HG02678 (cell line): Measurements from ENCODE around the gene RTL10.

Source experiments
- ATAC-seq: cut with Tn5 transposase; IDR thresholded peaks from one replicate; pipeline ENCODE4 v1.9.1; 2021; ENCODE audit warnings: mild to moderate bottlenecking, moderate library complexity; ENCODE audit not compliant: unreplicated experiment

RTL10 gene, protein sequence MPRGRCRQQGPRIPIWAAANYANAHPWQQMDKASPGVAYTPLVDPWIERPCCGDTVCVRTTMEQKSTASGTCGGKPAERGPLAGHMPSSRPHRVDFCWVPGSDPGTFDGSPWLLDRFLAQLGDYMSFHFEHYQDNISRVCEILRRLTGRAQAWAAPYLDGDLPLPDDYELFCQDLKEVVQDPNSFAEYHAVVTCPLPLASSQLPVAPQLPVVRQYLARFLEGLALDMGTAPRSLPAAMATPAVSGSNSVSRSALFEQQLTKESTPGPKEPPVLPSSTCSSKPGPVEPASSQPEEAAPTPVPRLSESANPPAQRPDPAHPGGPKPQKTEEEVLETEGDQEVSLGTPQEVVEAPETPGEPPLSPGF

DNA sequence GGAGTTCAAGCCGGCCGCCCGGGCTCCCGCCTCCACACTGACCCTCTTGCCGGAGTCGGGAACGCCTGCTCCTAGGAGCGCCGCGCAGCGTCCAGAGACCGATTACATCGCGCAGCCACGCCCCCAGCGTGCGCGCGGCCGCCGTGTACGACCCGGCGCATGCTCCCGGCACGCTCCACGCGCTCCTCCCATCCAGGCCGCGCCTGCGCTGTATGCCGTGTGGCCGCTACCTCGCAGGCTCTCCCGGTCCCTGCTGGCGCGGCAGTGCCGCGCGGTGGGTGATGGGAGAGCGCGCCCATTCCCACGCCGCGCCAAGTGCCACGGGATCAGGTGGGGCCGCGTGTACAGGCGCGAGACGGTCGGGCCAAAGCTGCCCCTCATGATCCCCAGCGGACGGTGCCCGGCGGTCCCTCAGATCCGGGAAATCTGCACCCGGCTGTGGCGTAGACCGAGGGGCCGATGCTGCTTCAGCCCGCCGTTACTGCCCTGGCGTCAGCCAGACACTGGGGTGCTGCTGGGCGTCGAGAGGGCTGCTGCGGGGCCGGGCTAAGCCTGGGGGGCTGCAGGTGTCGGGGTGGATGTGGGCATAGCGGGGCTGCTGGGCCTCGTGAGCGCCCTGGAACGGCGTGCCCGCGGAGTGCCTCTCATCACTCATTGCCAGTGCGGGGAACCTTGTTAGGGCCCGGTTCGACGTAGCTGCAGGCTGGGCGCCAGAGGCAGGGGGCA lies at the start of gene RTL10, which contains the start of gene GNB1L:
Gene RTL10 (minus strand): TSS at position 97 of the 726 bp plus-strand sequence. CDS start 2,613 bp downstream, outside the sequence.
Gene GNB1L (minus strand): TSS at position 97 of the 726 bp plus-strand sequence. CDS start 33,519 bp downstream, outside the sequence.
- ATAC-seq, result peak; percentile 90

DNA sequence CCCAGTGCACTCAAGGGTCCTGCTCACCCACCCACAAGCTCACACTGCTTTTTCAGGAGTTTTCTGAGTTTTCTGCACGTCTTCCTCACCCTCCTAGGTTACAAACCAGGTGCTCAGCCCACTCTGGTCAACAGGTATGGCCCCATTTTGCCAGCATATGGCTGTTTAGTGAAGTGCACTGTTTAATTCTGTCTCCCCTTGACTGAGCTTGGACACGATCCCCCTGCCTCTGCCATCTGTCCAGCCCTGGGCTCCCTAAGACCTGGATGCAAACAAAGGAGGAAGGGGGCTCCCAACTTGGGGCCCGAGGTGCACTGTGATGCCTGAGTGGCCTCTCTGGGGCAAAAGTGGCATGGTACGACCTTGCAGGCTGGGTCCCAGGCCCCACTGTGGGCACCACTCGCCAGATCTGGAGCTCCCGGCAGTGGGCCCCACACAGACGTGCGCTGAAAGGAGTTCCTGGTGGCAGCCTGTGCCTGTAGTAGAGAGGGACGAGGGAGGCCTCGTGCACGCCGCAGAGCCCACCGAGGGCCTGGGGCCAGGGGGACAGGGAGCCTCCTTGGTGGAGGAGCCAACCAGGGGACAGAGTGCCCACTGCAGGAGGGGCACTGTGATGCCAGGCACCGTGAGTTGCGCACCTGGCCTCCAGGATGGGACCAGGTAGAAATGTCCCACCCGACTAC lies 49.6 kb upstream of the RTL10 start:
- ATAC-seq, result no peak

DNA sequence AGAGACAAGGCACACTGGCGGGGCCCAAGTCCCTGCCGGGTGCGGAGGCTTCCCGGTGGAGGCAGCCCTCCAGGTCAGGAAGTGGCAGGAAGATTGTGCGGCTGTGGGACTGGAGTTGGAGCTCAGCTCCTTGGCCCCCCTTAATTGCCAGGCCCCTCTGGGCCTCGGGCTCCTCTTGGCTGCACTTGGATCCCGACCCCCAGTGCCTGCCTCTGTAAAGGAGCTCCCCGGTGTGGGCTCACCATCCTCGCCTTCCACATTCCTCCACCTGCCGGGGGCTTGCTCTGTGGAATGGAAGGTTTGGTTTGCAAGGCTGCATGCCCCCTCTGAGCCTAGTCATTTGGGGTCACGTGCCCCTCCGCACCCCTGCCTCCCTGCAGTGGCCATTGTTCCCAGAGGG lies 48.8 kb upstream of the RTL10 start:
- no peak for ATAC-seq

DNA sequence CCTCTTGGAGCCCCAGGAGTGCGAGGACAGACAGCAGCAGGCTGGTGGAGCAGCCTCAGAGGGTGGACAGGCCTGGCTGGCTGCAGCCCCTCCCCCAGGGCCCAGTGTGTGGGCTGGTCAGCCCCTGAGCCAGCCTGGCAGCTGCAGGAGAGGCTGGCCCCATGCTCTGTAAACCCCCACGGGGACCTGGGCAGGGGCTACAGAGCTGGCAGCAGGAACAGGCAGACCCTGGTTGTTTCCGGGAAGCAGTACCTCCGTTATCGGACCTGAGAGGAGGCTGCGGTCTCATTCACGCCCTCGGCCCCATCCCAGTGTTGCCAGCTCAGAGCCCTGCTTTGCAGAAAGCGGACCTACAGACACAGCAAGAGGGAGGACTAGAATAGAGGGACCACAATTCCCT lies 48.4 kb upstream of the RTL10 start:
- ATAC-seq, result no peak

DNA sequence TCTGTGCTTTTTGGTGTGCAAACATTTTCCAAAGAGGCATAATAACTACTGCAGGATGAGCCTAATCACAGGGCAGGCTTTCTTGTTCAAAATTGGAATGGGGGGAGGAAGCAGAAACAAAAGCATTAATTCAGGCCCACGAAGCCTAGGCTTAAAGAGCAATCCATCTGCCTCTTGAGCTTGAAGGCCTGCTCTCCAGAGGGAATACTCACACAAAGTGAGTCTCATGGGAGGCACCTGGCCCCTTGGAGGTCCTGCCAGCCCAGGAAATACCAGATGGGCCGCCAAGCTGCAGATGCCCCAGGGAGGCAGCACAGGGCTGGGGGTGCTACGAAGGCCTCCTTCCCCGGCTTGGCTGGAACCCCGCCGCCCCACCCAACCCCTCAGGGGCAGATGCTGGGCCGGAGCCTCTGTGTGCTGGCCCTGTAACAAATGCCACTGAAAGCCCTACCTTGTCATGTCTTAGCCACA lies 47.6 kb upstream of the RTL10 start:
- ATAC-seq, result no peak

DNA sequence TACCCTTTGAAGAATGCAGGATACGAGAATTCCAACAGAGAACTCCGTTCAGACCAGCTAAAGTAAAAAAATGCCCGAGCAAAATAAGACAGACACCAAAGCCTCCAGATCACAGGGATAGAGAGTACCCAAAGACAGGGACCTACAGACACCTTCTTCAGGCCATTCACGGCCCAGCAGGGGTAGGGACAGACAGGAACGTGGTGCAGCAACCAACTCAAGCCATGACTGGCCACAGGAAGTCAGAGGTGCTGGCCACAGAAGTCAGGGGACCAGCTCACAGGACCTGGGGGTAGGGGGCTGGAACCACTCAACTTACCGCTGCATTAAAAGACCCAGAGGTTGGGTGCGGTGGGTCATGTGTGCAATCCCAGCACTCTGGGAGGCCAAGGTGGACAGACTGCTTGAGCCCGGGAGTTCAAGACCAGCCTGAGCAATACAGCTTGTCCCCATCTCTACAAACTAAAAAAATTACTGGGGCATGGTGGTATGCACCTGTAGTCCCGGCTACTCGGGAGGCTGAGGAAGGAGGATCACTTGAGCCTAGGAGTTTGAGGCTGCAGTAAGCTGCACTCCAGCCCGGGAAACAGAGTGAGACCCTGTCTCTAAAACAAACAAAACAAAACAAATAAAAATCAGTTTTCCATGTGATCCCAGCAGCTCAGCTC lies 47.0 kb upstream of the RTL10 start:
- no peak for ATAC-seq

DNA sequence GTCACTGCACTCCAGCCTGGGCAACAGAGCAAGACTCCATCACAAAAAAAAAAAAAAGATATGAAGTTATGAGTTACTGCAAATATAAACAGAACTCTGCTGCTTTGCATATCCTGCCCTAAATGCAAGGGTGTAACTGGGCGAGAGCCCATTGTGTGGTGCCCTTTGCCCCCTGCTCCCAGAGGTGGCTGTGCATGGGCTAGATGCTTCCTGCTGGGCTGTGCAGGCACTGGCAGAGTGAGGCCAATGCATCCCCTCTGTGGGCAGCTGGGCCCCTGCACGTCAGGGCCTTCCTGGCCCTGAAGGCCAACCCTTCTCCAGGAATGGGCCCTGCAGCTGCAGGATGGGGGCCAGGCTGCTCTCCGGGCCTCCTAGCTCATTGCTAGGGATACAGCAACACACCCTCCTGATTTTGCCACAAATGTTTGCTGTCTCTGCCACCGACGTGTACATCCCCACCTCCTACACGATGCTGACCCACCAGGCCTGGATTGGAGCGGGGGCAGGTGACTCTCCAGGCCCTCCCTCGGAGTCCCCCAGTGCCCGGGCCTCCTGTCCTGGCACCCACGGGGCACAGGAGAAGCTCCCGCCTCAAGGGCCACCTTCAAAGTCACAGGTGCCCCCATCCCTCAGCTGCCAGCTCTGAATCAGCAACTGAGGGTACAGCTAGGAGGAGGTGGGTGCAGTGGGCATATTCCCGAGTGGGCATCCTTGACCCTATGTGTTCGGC lies 46.2 kb upstream of the RTL10 start:
- no peak for ATAC-seq

DNA sequence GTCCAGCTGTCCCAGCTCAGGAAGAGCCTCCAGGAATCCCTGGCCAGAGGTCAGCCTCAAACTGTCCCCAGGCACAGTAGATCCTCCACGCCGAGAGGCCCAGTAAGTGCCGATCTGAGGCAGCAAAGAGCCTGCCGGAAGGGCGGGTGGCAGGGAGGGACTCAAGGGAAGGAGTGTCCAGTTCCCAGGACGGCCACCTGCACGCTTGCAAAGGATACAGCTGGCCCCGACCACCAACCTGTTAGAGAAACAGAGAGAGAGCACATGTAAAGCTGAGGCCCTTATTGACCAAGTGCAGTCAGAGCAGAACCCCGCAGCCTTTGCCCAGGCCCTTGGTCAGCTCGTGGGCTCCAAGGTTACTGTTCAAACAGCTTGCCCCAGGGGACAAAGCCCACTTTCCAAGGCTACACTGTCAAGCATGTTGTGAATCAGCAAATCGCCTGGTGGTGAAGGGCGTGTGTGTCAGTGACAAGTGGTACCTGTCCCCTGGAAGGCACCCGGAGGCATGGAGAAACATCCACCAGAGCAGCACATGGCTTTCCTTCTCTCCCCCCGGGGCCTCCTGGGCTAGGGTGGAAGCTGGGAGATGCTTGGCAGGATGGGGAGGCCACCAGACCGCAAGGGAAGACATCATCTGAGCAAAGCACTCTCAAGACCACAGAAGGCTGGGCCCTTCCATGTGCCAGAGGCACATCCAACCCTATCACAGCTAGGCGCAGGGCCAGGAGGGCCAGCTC lies 44.3 kb upstream of the RTL10 start:
- no peak for ATAC-seq

DNA sequence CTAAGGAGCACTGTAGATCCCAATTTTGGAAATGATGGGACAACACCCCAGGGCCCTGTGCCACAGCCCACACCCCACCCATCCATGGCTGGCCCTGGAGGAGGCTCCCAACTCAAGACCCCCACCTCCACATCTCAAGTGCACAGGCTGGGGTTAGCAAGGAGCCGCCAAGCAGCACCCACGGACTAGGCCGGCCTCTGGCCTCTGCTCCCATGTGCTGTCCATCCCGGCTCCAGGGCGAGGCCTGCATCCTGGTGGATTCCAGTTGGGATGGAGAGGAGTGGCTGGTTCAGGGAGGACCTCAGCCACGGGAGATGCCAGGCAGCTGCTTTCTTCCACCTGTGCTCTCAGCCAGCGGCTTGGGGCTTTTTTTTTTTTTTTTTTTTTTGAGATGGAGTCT lies 43.5 kb upstream of the RTL10 start:
- no peak for ATAC-seq

DNA sequence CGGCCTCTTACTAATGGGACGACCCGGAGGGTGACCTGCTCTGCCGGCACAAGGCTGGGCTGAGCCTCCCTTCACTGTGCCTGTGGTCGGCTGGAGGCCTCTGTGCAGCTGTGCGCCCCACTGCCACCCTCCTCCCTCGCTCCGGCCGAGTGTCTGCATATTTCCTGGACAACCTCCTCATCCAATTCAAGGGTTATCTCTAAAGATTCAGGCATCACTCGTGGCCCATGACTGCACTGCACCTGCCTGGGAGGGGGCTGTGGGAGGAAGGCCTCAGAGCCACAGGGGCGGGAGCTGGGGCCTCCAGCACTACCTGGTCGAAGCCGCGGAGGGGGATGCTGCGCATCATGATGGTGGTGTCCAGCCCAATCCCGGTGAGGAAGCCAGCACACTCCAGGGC lies 43.1 kb upstream of the RTL10 start:
- ATAC-seq, result no peak

DNA sequence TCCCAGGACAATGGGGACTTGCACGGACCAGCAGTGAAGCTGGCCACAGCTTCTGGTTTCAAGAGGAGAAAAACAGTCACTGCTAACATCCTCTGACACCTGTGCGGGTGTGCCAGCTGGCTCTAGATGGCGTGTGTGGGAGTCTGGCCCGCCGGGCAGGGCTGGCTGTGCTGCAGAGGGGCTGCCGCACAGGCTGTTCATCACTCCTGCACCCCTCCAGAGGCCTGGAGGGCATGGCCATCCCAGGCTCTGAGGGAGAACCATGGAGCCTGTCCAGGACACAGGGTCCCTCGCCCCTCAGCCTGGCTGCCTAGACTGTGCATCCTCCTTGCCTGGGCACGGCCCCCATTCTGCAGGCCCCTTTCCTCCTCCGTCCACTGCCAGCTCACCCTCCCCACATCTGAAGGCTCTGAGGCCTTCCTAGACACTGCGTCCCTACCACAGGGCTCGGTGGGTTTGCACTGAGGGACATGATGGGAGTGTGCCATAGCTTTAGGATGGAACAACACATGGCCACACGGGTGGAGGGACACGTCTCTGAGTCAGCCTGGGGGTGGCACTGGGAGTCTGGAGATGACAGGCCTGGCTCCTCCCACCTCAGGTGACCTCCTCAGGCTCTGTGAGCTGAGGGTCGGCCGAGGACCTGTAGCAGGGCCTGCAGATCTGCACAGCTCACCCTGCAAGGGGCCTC lies 42.1 kb upstream of the RTL10 start:
- no peak for ATAC-seq

DNA sequence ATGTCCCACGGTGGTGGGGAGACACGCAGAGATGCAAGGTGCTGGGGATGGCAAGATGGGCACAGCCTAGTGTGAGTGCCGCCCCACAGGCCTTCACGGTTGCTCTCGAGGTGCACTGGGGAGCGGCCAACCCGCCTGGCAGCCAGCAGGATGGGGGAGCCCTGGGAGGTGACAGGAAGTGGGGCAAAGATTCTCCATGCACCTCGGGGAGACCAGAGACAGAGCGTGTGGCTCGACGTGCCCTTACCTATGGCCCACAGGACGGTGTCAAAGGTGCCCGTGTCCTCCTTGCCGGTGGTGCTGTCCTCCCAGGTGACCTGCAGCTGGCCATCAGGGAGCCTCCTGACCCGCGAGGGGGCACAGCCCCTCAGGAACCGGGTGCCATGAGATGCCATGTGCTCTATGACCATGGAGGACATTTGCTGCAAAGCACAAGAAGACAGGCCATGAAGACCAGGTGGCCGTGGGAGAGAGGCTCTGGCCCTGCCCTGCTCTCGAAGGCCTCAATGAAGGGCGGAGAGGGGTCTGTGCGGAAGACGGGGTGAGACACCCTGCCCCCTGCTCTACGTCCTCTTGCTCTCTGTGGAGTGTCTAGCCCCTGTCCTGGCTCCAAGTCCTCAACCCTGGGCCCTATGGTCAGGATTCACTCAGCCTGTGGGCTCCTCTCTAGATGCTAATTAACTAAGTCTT lies 40.6 kb upstream of the RTL10 start:
- ATAC-seq, result no peak

DNA sequence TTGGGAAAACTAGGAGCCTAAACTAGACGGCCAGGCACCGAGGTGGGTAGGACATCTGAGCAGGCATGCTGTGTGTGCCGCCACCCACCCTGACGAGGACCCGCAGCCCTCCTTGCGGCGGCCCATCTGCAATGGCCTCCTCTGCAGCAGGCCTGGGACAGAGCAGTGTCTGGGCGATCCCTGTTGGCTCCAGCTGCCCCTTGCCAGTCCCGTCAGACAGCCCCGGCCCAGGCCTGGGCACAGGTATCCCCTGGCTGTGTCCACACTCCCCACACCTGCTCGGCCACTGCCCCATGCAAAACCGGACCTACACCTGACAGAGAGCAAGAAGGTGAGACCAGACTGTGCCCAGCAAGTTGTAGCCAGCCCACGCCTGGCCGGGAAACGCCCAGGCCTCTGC lies 38.7 kb upstream of the RTL10 start:
- ATAC-seq, result no peak

DNA sequence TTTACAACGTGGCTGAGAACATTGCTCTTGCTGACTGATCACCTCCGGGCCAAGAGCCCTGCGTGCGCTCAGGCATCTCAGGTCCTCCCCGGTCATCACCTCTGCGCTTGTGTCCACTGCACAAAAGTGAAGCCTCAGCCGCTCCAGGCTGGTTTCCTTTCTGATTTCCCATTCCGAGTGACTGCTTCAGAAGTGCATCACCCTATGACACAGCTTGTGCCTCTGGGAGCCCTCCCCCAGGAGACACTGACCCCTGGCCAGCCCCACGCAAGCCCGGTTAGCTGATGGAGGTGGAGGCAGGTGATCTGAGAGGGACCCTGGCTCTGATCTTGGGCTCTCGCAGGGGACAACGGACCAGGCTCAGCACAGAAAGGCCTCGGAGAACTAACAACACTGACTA lies 38.3 kb upstream of the RTL10 start:
- ATAC-seq, result no peak

DNA sequence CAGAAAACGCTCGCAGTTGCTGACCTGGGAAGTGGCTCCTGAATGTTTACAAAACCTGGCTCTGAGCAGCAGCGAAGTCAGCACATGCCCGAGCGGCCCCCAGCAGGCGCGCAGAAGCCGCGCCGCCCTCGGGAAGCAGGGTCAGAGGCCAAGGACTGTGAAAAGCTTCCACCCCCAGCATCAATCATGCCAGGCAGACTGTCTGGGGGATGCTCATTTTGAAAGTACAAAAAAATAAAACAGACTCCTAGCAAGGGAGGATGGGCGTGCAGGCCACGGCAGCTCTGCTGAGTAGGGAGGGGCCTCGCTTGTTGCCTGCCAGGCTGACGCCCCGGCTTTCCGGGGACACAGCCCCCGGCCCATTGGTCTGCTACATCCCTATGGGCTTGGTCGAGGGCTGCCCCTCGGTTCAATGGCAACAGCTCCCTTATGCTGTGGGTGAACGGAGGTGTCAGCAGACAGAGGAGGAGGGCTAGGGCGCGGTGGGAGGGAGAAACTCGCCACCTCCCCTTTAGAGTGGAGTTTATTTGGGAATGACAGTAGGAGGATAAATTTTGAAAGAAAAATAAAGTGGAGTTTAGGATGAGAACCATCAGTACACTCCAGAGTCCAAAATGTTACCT lies 37.7 kb upstream of the RTL10 start:
- ATAC-seq, result no peak

DNA sequence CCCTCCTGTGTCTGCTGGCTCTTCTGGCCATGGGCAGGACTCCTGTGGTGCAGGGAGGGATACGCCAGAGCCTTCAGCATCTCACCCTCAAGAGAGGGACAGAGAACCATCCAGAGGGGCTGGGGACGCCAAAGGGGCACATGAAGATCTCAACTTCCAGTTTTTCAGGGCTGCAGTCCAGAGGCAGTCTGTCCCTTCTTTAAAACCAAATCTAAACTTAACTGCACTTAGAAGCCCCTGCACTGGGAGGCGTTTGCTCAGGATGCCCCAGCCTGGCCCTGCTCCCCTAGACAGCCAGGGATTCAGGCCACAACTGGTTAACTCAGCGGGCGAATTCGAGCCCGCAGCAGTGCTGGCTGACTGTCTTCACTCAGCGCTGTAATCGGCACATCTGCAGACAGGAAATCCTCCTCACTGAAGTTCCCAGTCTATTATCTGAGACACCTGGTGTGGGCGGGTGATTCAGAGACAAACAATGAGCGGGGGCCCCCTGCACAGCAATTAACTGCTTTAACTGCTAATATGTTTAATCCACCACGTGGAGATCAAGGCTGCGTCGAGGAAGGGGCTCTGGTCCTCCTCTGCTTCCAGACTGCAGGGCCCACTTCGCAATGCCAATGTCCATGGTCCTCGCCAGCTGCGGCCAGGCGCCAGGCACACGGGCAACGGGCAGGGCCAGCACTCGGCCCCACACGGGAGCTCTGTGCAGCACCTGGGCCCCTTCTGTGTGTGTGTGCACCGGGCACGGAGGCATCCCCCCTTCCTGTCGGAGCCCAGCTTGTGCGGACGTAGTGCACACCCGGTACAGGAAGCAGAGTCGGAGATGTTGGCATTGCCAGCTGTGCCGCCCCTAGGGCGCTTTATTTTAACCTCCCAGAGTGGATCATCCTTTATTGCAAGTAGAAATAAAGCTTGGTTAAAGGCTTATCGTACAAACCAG lies 36.9 kb upstream of the RTL10 start:
- peak; percentile 74 for ATAC-seq
